Mesenchymal stem cell (in vitro differentiated cells and primary cell): Measurements from ENCODE around the gene TRMT112.
A peak's percentile ranks its signal among the peaks of the same experiment; 100 is the strongest.

Experiments
- DNase-seq: peaks from one replicate; pipeline ENCODE4 v3.0.0-alpha.2; 2013
- H2AFZ ChIP-seq: one replicate; pipeline ENCODE4 v1.6.1; 2013; ENCODE audit warnings: low read depth, mild to moderate bottlenecking, control low read depth, inconsistent platforms, low read length, moderate library complexity
- H2AK5ac ChIP-seq: 2 replicates; pipeline ENCODE4 v1.6.1; 2013; ENCODE audit warnings: low read length, moderate library complexity, mild to moderate bottlenecking, inconsistent platforms; ENCODE audit not compliant: severe bottlenecking
- H2BK120ac ChIP-seq: one replicate; pipeline ENCODE4 v1.6.1; 2013; ENCODE audit warnings: low read depth, mild to moderate bottlenecking, inconsistent platforms, low read length, moderate library complexity
- H2BK12ac ChIP-seq, 2 experiments: one replicate each; pipeline ENCODE4 v1.6.1; 2013; ENCODE audit warnings: inconsistent platforms in 2 of 2, low read length in 2 of 2, mild to moderate bottlenecking in 2 of 2, moderate library complexity in 2 of 2, control low read depth in 1 of 2
- H2BK15ac ChIP-seq: one replicate; pipeline ENCODE4 v1.6.1; 2013; ENCODE audit warnings: mild to moderate bottlenecking, low read depth, inconsistent platforms; ENCODE audit not compliant: poor library complexity, severe bottlenecking
- H2BK5ac ChIP-seq: 2 replicates; pipeline ENCODE4 v1.6.1; 2013; ENCODE audit warnings: low read depth, mild to moderate bottlenecking, low read length, control low read depth, inconsistent platforms; ENCODE audit not compliant: poor library complexity, severe bottlenecking
- H3K14ac ChIP-seq, 2 experiments: one replicate each; pipeline ENCODE4 v1.6.1; 2013; ENCODE audit warnings: inconsistent platforms in 2 of 2, low read length in 2 of 2, control low read depth in 1 of 2, mild to moderate bottlenecking in 1 of 2, moderate library complexity in 1 of 2
- H3K18ac ChIP-seq, 2 experiments: one replicate each; pipeline ENCODE4 v1.6.1; 2013; ENCODE audit warnings: inconsistent platforms in 2 of 2, low read length in 2 of 2, control low read depth in 1 of 2, low read depth in 1 of 2, mild to moderate bottlenecking in 1 of 2
- H3K23ac ChIP-seq, 2 experiments: one replicate each; pipeline ENCODE4 v1.6.1; 2013; ENCODE audit warnings: inconsistent platforms in 2 of 2, low read length in 2 of 2, mild to moderate bottlenecking in 2 of 2, moderate library complexity in 2 of 2, control low read depth in 1 of 2
- H3K27ac ChIP-seq: 2 replicates; pipeline ENCODE4 v1.5.1; 2013; ENCODE audit warnings: mild to moderate bottlenecking, moderate library complexity, low read length, control low read depth, inconsistent platforms; ENCODE audit not compliant: poor library complexity, severe bottlenecking
- H3K27me3 ChIP-seq, 2 experiments: 2 replicates each; pipeline versions ENCODE4 v1.6.1 to v1.7.0; 2013; ENCODE audit warnings: low read length in 2 of 2, mild to moderate bottlenecking in 2 of 2, moderate library complexity in 2 of 2, control low read depth in 1 of 2, inconsistent platforms in 1 of 2; ENCODE audit not compliant: control insufficient read depth in 1 of 2, insufficient read depth in 1 of 2
- H3K36me3 ChIP-seq, 2 experiments: 2 replicates each; pipeline versions ENCODE4 v1.6.1 to v1.7.0; 2013; ENCODE audit warnings: low read length in 2 of 2, control low read depth in 1 of 2, inconsistent platforms in 1 of 2, low read depth in 1 of 2, mild to moderate bottlenecking in 1 of 2; ENCODE audit not compliant: insufficient read depth in 2 of 2, control insufficient read depth in 1 of 2
- H3K4ac ChIP-seq, 2 experiments: one replicate each; pipeline ENCODE4 v1.6.1; 2013; ENCODE audit warnings: inconsistent platforms in 2 of 2, low read length in 2 of 2, mild to moderate bottlenecking in 2 of 2, moderate library complexity in 2 of 2, control low read depth in 1 of 2, low read depth in 1 of 2
- H3K4me1 ChIP-seq: 2 replicates; pipeline ENCODE4 v1.6.1; 2013; ENCODE audit warnings: low read depth, low read length, control low read depth; ENCODE audit not compliant: control insufficient read depth, insufficient read depth
- H3K4me2 ChIP-seq: 2 replicates; pipeline ENCODE4 v1.6.1; 2013; ENCODE audit warnings: low read length, mild to moderate bottlenecking, inconsistent platforms; ENCODE audit not compliant: poor library complexity, severe bottlenecking
- H3K4me3 ChIP-seq, 2 experiments: 2 replicates each; pipeline versions ENCODE4 v1.5.1 to v1.7.0; 2013; ENCODE audit warnings: low read length in 2 of 2, mild to moderate bottlenecking in 2 of 2, control low read depth in 1 of 2, low read depth in 1 of 2; ENCODE audit not compliant: insufficient read depth in 1 of 2
- H3K79me1 ChIP-seq: replicated peaks from 2 replicates; pipeline ENCODE4 v1.6.1; 2013; ENCODE audit warnings: mild to moderate bottlenecking, control low read depth, low read length, inconsistent platforms; ENCODE audit not compliant: poor library complexity, severe bottlenecking
- H3K9ac ChIP-seq: 2 replicates; pipeline ENCODE4 v1.7.0; 2013; ENCODE audit warnings: mild to moderate bottlenecking, low read length, moderate library complexity
- H3K9me3 ChIP-seq: 2 replicates; pipeline ENCODE4 v1.7.0; 2013; ENCODE audit warnings: mild to moderate bottlenecking, low read length; ENCODE audit not compliant: control insufficient read depth
- H4K8ac ChIP-seq: one replicate; pipeline ENCODE4 v1.6.1; 2013; ENCODE audit warnings: inconsistent platforms, mild to moderate bottlenecking, low read length, moderate library complexity
- H4K91ac ChIP-seq: one replicate; pipeline ENCODE4 v1.6.1; 2013; ENCODE audit warnings: mild to moderate bottlenecking, low read length, inconsistent platforms
- WGBS: methylation state at CpG from one replicate; pipeline ENCODE4 v1.1.7; 2013; ENCODE audit warnings: mixed read lengths; 5-methylcytosine and 5-hydroxymethylcytosine counted together

TRMT112 gene

GRCh38 chr11:64362339-64362738, 45.0 kb upstream of the TRMT112 start:
- no peak overlapping the region for H3K23ac ChIP-seq
- no peak overlapping the region for H2AFZ ChIP-seq
- no peaks in the 10 kb centered on the region for H3K27me3 ChIP-seq
- H3K18ac ChIP-seq = no peak overlapping the region
- DNase-seq = no peak
- H3K9me3 ChIP-seq = no peaks in the 10 kb centered on the region
- no peak overlapping the region for H2BK12ac ChIP-seq
- no peak overlapping the region for H2BK5ac ChIP-seq
- 99% methylated on average over 10 of the region's 10 CpGs for WGBS
- peaks cover 33% of the 10 kb centered on the region for H3K4me1 ChIP-seq
- H3K36me3 ChIP-seq = peaks cover 58 to 59% of the 10 kb centered on the region in 2 experiments
- no peak overlapping the region for H4K91ac ChIP-seq
- H4K8ac ChIP-seq = no peak overlapping the region
- no peak overlapping the region for H2BK15ac ChIP-seq
- H3K9ac ChIP-seq = no peak overlapping the region
- no peak overlapping the region for H3K4me2 ChIP-seq
- peaks cover 43% of the 10 kb centered on the region for H3K79me1 ChIP-seq
- no peak overlapping the region for H2BK120ac ChIP-seq
- no peak overlapping the region for H3K4ac ChIP-seq
- H3K27ac ChIP-seq = no peak overlapping the region
- H3K14ac ChIP-seq = no peak overlapping the region
- H2AK5ac ChIP-seq = no peak overlapping the region
- no peak overlapping the region for H3K4me3 ChIP-seq

- no peak overlapping the region for H3K4me3 ChIP-seq
- H3K4me2 ChIP-seq = no peak overlapping the region
- no peak overlapping the region for H3K14ac ChIP-seq
- no peak overlapping the region for H2AK5ac ChIP-seq
- no peak overlapping the region for H3K4ac ChIP-seq
- no peak overlapping the region for H4K91ac ChIP-seq
- no peak overlapping the region for H2BK15ac ChIP-seq
- no peak overlapping the region for H3K27ac ChIP-seq
- H3K79me1 ChIP-seq = peaks cover 43% of the 10 kb centered on the region
- no peak for DNase-seq
- H2AFZ ChIP-seq = no peak overlapping the region
- peaks cover 40% of the 10 kb centered on the region for H3K4me1 ChIP-seq
- WGBS = 95% methylated on average over 18 of the region's 18 CpGs
- H3K36me3 ChIP-seq = peaks cover 57 to 58% of the 10 kb centered on the region in 2 experiments
- H2BK120ac ChIP-seq = no peak overlapping the region
- H4K8ac ChIP-seq = no peak overlapping the region
- H3K9ac ChIP-seq = no peak overlapping the region
- no peak overlapping the region for H2BK12ac ChIP-seq
- H3K9me3 ChIP-seq = no peaks in the 10 kb centered on the region
- H3K27me3 ChIP-seq = no peaks in the 10 kb centered on the region
- H3K23ac ChIP-seq = no peak overlapping the region
- H3K18ac ChIP-seq = no peak overlapping the region
- H2BK5ac ChIP-seq = no peak overlapping the region
These were observed 44.3 kb upstream of the TRMT112 start for GRCh38 chr11:64361659-64362058.

GRCh38 chr11:64360448-64360921, 43.1 kb upstream of the TRMT112 start:
- 91% methylated on average over 13 of the region's 13 CpGs for WGBS
- Histone ChIP-seq H2BK15ac (no peak overlapping the region), H3K4me1 (peaks cover 39% of the 10 kb centered on the region), H3K4me3 (peak overlapping the region in 1 of 2 experiments; percentile 99), H3K4ac (no peak overlapping the region), H2AK5ac (no peak overlapping the region), H3K79me1 (peaks cover 43% of the 10 kb centered on the region), H3K9me3 (no peaks in the 10 kb centered on the region), H3K36me3 (peaks cover 47 to 48% of the 10 kb centered on the region in 2 experiments), H3K18ac (no peak overlapping the region), H3K9ac (no peak overlapping the region), H3K14ac (no peak overlapping the region), H3K4me2 (peak overlapping the region; percentile 30), H3K27ac (no peak overlapping the region), H3K23ac (no peak overlapping the region), H2BK12ac (no peak overlapping the region), H4K8ac (no peak overlapping the region), H2AFZ (no peak overlapping the region), H2BK120ac (no peak overlapping the region), H2BK5ac (no peak overlapping the region), H3K27me3 (no peaks in the 10 kb centered on the region), H4K91ac (no peak overlapping the region)
- no peak for DNase-seq

- H2BK15ac ChIP-seq = no peak overlapping the region
- H3K27ac ChIP-seq = no peak overlapping the region
- peak overlapping the region; percentile 97 to 98 for H3K4ac ChIP-seq
- peak overlapping the region; percentile 84 to 99 for H3K4me3 ChIP-seq
- 84% methylated on average over 38 of the region's 38 CpGs for WGBS
- H3K4me1 ChIP-seq = peaks cover 45% of the 10 kb centered on the region
- H3K36me3 ChIP-seq = peaks cover 41 to 42% of the 10 kb centered on the region in 2 experiments
- peak overlapping the region in 1 of 2 experiments; percentile 98 for H3K14ac ChIP-seq
- H2BK12ac ChIP-seq = no peak overlapping the region
- no peaks in the 10 kb centered on the region for H3K27me3 ChIP-seq
- peaks cover 39% of the 10 kb centered on the region for H3K79me1 ChIP-seq
- no peak overlapping the region for H2AK5ac ChIP-seq
- H2BK5ac ChIP-seq = no peak overlapping the region
- no peak overlapping the region for H4K8ac ChIP-seq
- H3K18ac ChIP-seq = peak overlapping the region; percentile 96 to 100
- peak overlapping the region; percentile 95 for H3K9ac ChIP-seq
- H2AFZ ChIP-seq = no peak overlapping the region
- no peaks in the 10 kb centered on the region for H3K9me3 ChIP-seq
- no peak for DNase-seq
- peak overlapping the region; percentile 83 for H2BK120ac ChIP-seq
- peak overlapping the region; percentile 85 for H3K4me2 ChIP-seq
- no peak overlapping the region for H3K23ac ChIP-seq
- H4K91ac ChIP-seq = peak overlapping the region; percentile 99
These were observed 42.5 kb upstream of the TRMT112 start for GRCh38 chr11:64359712-64360445.
